Dedifferentiated amniotic fluid mesenchymal stem cell (primary cell): ENCODE measurements around the gene PPP4R4.

Experiments
- DNase-seq: peaks from one replicate; pipeline ENCODE4 v3.0.0-alpha.2; 2016; ENCODE audit errors: extremely low spot score

Gene PPP4R4, protein sequence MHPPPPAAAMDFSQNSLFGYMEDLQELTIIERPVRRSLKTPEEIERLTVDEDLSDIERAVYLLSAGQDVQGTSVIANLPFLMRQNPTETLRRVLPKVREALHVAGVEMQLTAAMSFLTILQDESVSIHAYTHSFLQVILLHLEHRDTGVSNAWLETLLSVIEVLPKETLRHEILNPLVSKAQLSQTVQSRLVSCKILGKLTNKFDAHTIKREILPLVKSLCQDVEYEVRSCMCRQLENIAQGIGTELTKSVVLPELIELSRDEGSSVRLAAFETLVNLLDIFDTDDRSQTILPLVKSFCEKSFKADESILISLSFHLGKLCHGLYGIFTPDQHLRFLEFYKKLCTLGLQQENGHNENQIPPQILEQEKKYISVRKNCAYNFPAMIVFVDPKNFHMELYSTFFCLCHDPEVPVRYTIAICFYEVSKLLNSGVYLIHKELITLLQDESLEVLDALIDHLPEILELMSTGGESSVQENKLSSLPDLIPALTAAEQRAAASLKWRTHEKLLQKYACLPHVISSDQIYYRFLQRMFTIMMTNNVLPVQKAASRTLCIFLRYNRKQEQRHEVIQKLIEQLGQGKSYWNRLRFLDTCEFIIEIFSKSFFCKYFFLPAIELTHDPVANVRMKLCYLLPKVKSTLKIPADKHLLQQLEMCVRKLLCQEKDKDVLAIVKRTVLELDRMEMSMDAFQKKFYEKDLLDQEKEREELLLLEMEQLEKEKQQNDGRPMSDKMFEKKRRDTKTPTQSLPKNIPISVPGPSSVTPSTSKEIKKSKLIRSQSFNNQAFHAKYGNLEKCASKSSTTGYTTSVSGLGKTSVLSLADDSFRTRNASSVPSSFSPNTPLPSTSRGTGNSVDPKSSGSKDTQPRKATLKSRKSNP

DNA sequence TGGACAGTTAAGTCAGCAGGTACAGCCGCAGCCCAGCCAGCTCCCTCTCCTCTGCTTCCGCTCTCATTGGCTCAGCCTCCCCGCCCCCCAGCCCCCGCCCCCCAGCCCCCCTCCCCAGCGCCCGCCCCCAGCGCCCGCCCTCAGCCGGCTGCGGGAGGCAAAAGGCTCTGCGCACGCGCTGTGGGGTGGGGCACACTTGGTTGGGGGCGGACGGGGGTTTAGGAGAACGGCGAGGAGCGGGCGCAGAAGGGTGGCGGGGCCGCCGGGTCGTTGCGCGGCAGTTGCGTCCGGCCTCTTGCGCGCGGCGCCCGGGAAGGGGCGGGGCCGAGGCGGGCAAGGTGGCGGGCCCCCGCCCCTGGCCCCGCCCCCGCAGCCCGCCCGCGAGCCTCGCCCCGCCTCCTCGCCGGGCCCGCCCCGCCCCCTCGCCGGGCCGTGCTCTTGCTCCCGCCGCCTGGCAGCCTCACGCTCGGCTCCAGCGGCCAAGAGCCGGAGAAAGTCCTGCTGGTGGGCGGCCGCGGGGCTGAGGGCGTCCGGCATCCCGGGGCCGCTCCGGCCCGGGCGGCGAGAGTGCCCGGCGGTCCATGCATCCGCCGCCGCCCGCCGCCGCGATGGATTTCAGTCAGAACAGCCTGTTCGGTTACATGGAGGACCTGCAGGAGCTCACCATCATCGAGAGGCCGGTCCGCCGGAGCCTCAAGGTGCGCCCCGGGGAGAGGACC lies at the start of gene PPP4R4:
TSS of gene PPP4R4 (plus strand) at position 438 of the 719 bp plus-strand sequence. CDS start at position 582, 144 bp downstream.
- DNase-seq, result peak; percentile 66

DNA sequence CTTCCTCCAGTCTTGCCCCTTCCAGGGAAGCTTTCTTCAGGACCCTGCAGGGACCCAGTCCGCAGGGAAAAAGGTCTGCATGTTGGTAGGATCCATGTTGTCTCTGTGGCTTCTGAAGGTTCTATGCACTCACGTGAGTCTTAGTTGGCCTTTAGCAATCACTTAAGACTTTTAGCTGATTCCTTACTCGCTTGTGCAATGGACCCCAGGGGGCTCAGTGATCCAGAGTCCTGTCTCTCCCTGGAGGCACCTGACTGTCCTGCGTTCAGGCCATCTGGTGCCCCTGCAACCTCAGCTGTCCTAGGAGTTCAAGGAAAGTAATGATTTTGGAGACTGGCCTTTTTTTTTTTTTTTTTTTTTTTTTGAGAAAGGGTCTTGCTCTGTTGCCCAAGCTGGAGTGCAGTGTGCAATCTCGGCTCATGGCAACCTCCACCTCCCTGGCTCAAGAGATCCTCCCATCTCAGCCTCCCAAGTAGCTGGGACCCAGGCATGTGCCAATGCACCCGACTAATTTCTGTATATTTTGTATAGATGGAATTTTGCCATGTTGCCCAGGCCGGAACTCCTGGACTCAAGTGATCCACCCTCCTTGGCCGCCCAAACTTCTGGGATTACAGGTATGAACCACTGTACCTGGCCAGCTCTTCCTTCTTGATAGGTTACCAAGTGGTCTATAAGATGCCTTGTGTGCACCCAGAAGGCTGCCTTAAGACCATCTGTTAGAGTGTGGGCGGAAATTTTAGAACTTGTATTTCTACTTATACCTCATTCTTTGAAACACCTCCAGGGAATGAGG lies 49.3 kb upstream of the PPP4R4 start:
- no peak for DNase-seq

DNA sequence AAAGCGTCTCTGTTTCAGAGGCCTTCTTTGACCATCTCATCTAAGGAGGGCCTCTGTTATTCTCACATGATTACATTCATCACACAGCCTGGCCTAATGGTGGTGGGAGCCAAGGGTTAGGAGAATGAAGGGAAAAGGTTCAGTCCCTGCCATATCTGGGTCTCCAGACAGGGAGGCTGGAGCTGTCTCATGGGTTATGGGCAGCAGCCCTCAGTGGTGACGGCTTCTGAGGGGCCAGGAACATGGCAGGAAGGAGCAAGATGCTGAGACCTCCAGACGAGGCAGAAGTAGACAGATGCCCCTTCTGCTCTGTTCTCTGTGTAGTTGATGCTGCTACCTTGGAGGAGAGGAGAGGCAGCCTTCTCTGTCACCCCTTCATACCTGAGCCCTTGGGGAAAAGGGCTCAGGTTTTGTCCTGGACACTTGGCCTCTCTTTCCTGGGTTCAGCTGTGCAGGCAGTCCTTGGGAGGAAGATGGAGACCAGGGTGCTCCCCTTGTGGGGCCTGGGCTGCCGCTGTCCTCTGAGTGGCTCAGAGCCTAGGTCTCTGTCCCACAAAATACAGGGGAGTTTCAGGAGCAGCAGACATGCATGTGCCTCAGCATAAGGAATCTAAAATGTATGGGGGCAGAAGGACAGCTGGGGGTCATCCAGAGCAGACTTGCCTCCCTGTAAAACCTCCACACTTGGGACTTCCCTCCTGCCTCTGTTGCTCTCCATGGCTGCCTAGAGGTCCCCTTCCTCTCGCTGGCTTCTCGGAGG lies 48.3 kb upstream of the PPP4R4 start:
- DNase-seq, result no peak

DNA sequence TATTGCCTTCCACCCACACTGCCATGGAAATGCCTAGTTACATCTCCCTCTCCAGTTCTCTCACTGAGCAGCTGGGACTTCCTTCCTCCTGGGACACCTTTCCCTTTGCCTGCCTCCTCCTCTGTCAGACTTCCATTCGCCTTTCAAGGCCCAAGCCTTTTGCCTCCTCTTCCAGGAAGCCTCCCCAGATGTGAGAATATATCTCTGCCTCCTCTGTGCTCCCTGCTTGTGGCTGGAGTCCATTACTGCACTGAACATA lies 47.8 kb upstream of the PPP4R4 start:
- DNase-seq, result no peak

DNA sequence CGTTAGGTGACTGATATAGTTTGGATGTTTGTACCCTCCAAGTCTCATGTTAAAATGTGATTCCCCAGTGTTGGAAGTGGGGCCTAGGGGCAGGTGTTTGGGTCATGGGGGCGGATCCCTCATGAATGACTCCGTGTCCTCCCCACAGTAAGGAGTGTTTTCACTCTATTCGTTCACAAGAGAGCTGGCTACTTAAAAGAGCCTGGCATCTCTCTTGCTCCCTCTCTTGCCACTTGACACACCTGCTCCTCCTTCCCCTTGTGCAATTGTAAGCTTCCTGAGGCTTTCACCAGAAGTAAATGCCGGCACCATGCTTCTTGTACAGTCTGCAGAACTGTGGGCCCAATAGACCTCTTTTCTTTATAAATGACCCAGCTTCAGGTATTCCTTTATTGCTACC lies 47.3 kb upstream of the PPP4R4 start:
- no peak for DNase-seq

DNA sequence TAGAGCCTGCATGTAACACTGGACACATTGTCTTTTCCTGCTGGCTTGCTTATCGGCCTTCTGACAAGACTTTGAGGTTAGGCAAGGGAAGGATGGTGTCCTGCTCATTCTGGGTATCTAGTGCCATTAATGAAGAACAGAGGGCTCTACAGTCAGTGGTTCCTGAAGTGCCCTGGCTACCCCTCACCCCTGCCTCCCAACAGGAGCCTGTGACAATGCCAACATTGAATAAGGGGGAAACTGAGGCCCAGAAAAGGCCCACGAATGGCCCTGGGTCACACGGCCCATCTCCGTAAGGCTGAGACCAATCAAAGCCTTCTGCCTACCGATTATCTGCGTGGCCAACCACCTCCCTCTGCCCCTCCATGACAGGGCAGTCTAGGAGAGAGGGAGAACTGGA lies 46.8 kb upstream of the PPP4R4 start:
- DNase-seq, result no peak

DNA sequence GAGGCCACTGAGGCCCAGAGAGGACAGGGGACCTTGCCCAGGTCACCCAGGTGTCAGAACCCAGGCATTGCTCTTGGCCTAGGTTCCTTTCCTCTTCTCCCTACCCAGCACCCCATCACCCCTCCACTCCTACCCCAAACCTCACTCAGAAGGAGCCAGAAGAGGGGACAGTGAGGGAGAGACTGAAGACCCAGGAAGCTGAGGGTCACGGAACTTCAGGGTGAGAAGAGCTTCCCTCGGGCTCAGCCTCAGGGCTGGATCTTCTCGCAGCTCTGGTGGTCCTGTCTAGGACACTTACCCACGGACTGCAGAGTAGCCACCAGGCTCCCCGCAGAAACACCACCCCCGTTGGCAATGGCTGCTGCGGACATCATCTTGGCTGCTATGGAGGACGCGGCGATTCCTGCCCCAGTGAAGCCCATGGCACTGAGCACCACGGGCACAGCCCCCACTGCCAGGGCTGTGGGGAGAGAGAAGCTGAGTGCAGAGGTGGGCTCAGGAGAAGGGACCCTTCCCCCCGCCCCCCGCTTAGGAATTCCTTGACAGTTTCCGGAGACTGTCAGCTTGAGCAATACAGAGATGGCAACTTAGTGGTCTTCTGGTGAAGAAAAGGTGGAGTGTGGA lies 45.8 kb upstream of the PPP4R4 start:
- DNase-seq, result no peak

DNA sequence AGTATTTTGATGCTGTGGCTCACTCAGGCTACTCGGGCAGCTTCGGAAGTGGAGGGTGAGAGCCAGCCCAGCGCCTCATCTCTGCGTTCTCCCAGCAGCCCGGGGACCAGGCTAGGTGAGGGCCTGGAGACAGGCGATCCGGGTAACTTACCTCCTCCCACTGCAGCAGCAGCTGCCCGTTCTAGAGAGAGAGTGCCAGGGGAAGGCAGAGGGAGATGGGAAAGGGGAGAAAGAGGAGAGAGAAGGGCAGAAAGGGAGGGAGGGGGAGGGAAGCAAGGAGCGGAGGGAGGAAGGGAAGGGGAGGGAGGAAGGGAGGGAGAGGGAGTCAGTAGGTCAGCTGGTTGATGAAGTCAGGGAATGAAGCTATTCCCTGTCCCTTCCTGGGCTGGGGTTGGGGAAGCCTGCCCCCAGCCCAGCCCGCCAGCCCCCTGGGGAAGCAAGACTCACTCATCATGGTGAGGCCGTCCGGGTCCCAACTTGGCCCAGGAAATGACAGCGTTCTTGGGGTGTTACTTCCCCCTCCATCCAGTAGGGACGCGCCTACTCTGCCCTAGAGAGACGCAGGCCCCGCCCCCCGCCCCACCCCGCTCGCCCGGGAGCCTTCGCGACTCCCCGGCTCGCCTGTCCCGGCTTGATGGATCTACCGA lies 44.9 kb upstream of the PPP4R4 start, which contains the start of gene IFI27L2:
TSS of gene IFI27L2 (minus strand) at position 494 of the 647 bp plus-strand sequence. CDS start at position 454, 40 bp downstream.
- DNase-seq, result peak; percentile 56

DNA sequence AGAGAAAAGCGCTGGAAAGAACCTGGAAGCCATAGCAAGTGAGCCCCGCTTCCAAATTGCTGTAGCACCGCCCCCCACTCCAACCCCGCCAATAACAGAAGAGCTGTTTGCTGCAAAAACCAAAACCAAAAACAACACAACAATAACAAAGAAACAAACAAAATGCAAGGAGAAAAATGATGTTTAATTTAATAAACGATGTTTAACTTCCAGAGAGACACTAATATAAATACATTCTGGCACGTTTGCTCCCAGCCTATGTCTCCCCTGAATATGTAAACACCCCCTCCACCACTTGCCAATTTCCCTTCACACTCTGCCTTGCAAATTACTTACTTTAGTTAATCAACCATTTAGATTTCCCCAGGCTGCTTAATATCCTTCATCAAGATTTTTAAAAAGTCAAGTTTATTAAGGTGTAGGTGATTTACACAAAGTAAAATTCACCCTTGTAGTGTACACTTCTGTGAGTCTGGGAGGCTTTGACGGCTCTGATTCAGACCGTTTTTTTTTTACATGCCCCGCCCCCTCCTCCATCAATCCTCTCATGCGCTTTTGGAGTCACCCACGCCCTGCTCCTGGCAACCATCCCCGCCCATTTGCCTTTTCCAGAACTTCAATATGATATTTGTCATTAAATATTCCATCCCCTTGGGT lies 44.2 kb upstream of the PPP4R4 start:
- peak; percentile 64 for DNase-seq

DNA sequence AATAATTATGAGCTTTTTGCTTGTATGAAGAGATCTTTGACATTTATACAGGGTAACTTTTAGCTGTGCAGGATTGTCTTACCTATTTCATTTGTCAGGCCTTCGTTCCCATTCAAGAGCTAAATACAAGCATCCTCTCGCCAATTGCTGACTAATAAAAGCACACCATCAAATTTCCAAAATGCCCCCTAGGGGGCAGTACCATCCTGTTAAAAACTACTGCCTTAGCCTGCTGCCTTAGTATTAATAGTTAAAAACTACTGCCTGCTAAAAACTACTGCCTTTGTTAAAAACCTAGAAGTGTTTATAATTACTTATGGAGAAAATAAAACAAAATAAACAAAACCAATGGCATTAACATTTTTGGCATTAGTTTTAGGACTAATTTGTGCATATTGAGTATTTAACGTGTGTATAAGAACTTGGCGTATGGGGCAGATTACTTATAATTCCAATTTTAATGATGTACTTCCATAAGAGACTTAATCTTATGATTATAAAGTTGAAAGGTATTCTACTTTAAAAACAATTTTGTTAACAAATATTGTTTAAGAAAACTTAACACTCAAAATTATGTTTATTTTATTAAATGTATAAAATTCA lies 41.7 kb upstream of the PPP4R4 start:
- peak; percentile 75 for DNase-seq

DNA sequence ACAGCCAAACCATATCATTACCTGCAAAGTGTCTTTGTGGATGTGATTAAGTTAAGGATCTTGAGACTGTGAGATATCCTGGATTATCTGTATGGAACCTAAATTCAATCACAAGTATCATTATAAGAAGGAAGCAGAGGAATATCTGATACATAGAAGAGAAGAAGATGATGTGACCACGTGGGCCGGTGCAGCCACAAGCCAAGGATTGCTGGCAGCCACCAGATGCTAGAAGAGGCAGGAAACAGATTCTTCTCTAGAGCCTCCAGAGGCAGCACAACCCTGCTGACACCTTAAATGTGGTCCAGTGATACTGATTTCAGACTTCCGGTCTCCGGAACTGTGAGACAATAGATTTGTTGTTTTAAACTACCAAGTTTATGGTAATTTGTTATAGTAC lies 38.6 kb upstream of the PPP4R4 start:
- DNase-seq, result no peak

DNA sequence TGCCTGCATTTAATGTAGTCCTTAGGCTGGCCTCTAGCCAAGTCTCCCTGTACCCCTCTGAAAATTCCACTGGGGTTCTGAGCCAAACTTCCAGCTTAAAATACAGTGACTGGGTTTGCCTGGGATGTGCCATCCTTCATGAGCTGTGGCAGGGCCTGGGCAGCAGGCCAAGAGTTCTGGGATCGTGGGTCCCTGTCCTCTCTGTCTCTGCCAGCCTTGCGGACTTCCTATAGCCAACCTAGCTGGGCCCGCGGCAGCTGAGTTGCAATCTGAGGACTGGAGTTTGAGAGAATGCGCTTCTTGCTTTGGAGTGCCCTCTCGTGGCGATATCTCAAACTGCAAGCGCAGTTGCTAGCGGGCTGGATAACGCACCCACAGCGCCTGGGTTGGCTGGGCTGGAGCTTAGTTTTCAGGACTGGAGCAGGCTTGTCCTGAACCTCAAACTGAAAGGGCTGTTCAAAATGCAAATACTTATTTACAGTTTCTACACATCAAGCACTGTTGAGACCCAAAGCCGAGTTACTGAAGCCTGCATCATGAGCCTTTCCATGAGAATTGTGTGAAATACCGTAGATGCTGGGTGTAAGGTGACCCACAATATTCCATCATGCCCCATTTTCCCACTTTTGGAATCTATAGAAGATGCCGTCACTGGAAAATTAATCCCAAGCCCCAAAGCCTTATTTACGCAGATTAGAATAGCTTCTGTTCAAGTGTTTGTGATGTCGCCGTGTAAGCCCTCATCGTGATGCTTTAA lies 37.4 kb upstream of the PPP4R4 start:
- peak; percentile 91 for DNase-seq

DNA sequence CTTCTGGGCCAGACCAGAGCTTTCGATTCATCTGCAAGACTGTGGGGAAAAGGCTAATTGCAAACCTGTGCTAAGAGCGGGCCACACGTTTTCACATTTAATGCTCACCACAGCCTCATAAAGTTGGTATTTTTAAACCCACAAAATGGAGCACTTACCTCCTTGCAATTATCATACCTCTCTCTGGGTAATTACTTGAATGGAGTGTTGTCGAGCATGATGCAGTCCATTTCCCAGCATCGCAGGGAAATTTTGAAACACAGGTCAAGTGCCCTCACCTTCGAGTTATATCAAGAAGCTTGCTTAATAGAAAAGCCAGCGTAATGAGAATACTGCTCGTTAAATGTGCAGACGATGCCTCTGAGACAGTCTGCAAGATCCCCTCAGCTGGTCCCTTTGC lies 35.9 kb upstream of the PPP4R4 start:
- no peak for DNase-seq

DNA sequence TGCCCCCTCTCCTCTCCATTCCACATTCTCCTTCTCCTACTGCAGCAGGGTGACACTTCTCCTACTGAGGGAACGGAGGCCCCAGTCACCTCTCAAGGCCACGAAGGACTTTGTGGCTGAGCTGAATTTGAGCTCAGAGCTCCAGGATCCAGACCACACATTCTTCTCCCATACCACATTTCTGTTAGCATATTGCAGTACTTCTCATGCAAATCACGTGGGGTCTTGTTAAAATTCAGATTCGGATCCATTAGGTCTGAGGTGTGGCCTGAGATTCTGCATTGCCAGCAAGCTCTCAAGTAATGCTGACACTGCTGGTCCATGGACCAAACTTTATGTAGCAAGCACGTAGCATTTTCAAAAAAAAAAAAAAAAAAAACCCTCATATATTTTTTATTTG lies 35.1 kb upstream of the PPP4R4 start:
- DNase-seq, result no peak

DNA sequence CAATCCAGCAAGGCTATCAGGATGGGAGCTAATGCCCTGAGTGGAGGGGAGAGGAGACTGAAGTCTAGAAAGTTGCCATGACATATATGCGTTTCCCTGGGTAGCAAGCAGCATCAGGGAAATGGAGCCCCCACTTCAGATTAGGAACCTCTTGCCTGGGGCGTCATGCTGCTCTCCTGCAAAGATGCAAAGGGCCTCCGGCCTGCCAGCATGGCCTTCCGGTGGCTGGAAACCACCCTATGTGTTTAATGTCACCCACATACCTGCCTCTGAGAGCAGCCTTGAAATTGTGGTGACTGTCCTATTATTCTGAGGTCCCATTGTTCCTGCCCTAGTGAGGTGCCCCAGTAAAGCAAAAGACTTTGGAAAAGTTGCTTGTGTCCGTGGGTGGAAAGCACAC lies 34.7 kb upstream of the PPP4R4 start:
- DNase-seq, result no peak

DNA sequence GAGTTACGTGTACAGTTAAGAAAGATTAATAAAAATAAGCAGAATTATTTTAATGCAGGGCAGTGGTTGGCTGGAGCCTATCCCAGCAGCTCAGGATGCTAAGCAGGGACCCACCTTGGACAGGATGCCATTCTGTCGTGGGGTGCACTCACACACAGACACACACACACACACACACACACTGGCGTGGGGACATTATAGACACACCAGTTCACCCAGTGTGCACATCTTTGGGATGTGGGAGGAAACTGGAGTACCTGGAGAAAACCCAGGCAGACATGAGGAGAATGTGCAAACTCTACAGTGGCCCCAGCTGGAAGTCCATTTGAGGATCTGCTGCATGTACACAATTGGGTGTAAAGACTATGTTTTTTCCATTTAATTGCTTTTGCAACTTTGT lies 31.9 kb upstream of the PPP4R4 start:
- no peak for DNase-seq

DNA sequence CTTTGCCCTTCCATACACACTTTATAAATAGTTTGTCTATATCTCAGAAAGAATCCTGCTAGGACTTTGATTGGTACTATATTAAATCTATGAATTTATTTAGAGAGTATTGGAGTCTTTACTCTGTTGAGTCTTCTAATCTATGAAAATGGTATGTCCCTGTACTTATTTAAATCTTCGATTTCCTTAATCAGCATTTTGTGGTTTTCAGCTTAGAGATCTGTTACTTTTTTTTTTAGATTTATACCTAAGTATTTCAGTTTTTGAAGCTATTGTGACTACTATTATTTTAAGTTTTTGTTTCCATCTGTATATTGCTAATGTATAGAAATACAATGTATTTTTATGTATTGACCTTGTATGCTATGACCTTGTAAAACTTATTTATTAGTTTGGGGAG lies 31.3 kb upstream of the PPP4R4 start:
- DNase-seq, result no peak

DNA sequence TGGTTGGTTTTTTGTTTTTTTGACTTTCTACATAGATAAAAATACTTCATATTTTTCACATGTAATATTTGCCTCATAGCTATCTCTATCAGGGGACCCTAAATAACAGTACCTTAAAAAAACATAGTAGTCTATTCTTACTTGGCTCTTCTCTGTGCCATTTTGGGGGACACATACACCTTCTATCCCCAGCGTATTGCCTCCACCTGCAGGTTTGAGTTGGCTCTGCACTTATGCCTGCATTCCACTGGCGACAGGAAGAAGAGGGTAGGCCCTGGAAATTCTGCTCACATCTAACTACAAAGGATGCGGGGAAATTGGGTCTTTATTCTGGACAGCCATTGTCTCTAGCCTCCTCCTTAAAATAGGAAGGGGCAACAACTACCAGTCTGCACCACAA lies 30.9 kb upstream of the PPP4R4 start:
- no peak for DNase-seq
